ENCODE measurements around the gene FRMD4A. TPM values are rescaled to one million over a fixed set of nuclear protein-coding genes. Genes with fewer than 3 reads are reported as not detected.

FRMD4A gene
- total RNA-seq, 4 donors from 2014 or later = 4.0 to 12.7 (median 5.6) TPM

DNA sequence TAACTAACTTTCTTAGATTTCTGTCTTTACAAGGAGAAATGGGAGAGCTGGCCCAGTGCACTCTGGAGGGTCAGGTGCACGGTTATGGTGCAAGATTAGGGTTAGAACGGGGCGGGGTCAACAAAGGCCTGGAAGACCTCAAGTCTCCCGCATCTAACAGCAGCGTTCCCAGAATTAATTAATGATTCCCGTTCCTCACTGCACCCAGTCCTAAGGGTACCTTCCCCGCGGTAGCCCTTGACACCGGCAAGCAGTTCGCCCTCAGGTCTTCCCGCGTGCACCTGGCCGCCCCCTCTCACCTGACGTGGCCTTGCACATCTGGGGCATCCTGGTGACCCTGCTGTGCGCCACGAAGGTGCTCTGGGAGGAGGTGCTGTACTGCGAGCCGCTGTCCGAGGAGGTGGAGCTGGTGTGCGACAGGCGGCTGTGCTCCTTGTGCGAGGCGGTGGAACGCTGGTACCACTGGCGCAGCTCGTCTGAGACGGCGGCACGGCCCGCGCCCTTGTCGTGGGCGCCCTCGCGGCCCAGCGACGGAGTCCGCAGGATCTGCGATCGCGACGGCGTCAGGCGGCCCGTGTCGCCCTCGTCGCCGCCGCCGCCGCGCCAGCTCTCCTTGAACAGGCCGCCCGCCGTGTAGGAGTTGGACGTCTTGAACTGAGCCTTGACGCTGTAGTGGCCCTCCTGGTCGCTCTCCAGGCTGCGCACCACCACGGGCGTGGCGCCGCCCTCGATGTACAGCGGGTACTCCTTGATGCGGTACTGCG is 674.2 kb downstream of the FRMD4A start:
- no peak for DNase-seq
- intact Hi-C loops (cut with DNase I; ENCODE audit: low total_unique reads) (no loop called here), in situ Hi-C loops (cut with MboI; ENCODE audit: low pct_ligation_motif_present in 1 of 4, low pct_unique_long_range_greater_than_20kb in 1 of 4, low sequenced_read_pairs in 3 of 4) (no loop called here)
- Histone ChIP-seq H3K4me1 (peaks cover 0 to 10% (median 2%) of the 10 kb centered on the region in 4 donors), H3K9me3 (no peaks in the 10 kb centered on the region), H3K36me3 (peaks cover 0 to 13% (median 2%) of the 10 kb centered on the region in 4 donors), H3K27ac (no peak overlapping the region), H3K27me3 (no peaks in the 10 kb centered on the region), H3K4me3 (no peak overlapping the region)
- TF ChIP-seq EP300 (IDR thresholded peaks at IDR 0.05; ENCODE audit: low read depth) (no peak), POLR2AphosphoS5 (IDR thresholded peaks at IDR 0.05) (no peak), CTCF (IDR thresholded peaks at IDR 0.05) (no peak), POLR2A (IDR thresholded peaks at IDR 0.05) (no peak)
- 95 to 96% methylated on average over 4 to 64 of the region's 68 CpGs for WGBS, 2 donors (ENCODE audit: low coverage in 1 of 2)

- Histone ChIP-seq H3K9me3 (no peaks in the 10 kb centered on the region), H3K27ac (no peak overlapping the region), H3K4me3 (no peak overlapping the region), H3K27me3 (no peaks in the 10 kb centered on the region), H3K36me3 (peaks cover 0 to 13% (median 2%) of the 10 kb centered on the region in 4 donors), H3K4me1 (peaks cover 0 to 10% (median 2%) of the 10 kb centered on the region in 4 donors)
- no peak for DNase-seq
- 89 to 92% methylated on average over 4 of the region's 4 CpGs for WGBS, 2 donors (ENCODE audit: low coverage in 1 of 2)
- intact Hi-C loops (cut with DNase I; ENCODE audit: low total_unique reads) (no loop called here), in situ Hi-C loops (cut with MboI; ENCODE audit: low pct_ligation_motif_present in 1 of 4, low pct_unique_long_range_greater_than_20kb in 1 of 4, low sequenced_read_pairs in 3 of 4) (no loop called here)
- TF ChIP-seq EP300 (IDR thresholded peaks at IDR 0.05; ENCODE audit: low read depth) = no peak
- TF ChIP-seq POLR2A (IDR thresholded peaks at IDR 0.05) = no peak
- TF ChIP-seq CTCF (IDR thresholded peaks at IDR 0.05) = no peak
- no peak for TF ChIP-seq POLR2AphosphoS5 (IDR thresholded peaks at IDR 0.05)
Observed at GRCh38 chr10:13654846-13655245, 675.9 kb downstream of the FRMD4A start.

DNA sequence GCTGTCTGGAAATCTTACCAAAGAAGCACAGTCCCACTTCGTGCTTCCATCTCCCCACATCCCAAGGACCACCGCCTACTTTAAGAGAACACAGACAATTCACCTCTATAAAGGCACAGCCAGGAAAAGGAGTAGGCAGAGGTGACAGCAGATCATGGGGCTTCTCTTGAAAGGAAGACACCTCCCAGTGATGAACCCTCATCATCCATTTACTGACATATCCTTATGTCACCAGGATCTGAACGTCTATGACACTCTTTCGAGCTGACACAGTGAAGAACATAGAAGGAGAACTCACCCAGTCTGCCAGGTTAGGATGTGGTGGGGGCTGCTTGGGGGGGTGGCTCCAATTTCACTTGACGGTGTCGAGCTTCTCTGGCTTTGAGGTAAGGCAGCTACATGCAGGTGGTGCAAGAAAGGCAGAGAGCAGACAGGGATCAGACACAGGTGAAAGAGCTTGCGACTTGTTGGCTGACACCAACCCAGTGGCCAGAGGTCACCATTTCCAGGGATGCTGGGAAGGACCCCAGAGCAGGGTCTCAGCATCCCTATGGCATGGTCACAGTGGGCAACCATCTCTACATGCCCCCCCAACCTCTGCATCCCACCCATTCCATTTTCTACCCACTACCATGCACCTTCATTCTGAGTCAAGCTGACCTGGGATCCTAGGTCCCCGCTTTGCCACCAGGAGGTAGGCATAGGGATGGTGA is 676.5 kb downstream of the FRMD4A start:
- Histone ChIP-seq H3K27me3 (no peaks in the 10 kb centered on the region), H3K27ac (no peak overlapping the region), H3K9me3 (no peaks in the 10 kb centered on the region), H3K4me3 (no peak overlapping the region), H3K4me1 (peaks cover 0 to 4% (median 0%) of the 10 kb centered on the region in 4 donors), H3K36me3 (peaks cover 0 to 13% (median 2%) of the 10 kb centered on the region in 4 donors)
- 93 to 100% methylated on average over 4 to 8 of the region's 8 CpGs for WGBS, 2 donors (ENCODE audit: low coverage in 1 of 2)
- no peak for TF ChIP-seq EP300 (IDR thresholded peaks at IDR 0.05; ENCODE audit: low read depth)
- TF ChIP-seq POLR2AphosphoS5 (IDR thresholded peaks at IDR 0.05) = no peak
- no peak for TF ChIP-seq CTCF (IDR thresholded peaks at IDR 0.05)
- TF ChIP-seq POLR2A (IDR thresholded peaks at IDR 0.05) = no peak
- intact Hi-C loops (cut with DNase I; ENCODE audit: low total_unique reads) (no loop called here), in situ Hi-C loops (cut with MboI; ENCODE audit: low pct_ligation_motif_present in 1 of 4, low pct_unique_long_range_greater_than_20kb in 1 of 4, low sequenced_read_pairs in 3 of 4) (no loop called here)
- DNase-seq = no peak

- DNase-seq = no peak
- TF ChIP-seq POLR2A (IDR thresholded peaks at IDR 0.05) (no peak), EP300 (IDR thresholded peaks at IDR 0.05; ENCODE audit: low read depth) (no peak), POLR2AphosphoS5 (IDR thresholded peaks at IDR 0.05) (no peak), CTCF (IDR thresholded peaks at IDR 0.05) (no peak)
- in situ Hi-C loops (cut with MboI; ENCODE audit: low pct_ligation_motif_present in 1 of 4, low pct_unique_long_range_greater_than_20kb in 1 of 4, low sequenced_read_pairs in 3 of 4) (no loop called here), intact Hi-C loops (cut with DNase I; ENCODE audit: low total_unique reads) (no loop called here)
- no peaks in the 10 kb centered on the region for H3K4me1 ChIP-seq
- H3K27me3 ChIP-seq = no peaks in the 10 kb centered on the region
- peaks cover 0 to 13% (median 3%) of the 10 kb centered on the region in 4 donors for H3K36me3 ChIP-seq
- H3K9me3 ChIP-seq = no peaks in the 10 kb centered on the region
- H3K27ac ChIP-seq = no peak overlapping the region
- no peak overlapping the region for H3K4me3 ChIP-seq
- 69 to 73% methylated on average over 3 to 6 of the region's 6 CpGs for WGBS, 2 donors (ENCODE audit: low coverage in 1 of 2)
Observed at GRCh38 chr10:13652860-13653259, 677.9 kb downstream of the FRMD4A start.
